ENCODE data around the gene LRRD1.

DNA sequence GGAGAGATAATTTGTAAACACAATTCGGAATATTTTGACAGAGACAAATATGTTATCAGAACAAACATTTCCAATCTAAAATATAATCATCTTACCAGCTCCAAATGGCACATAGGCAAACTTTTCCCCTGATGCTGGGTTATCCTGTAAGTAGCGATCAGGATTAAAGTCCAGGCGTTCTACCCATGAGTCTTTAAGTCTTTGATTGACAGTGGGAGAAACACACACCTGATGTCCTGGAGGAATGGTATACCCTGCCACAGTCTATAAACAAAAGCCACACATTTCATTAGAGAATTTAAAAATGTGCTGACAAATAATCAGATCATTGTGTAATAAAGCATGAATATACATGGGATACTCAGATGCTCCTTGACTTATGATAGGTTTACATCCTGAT is 62.0 kb downstream of the LRRD1 start:
- TF ChIP-seq, protein P1, sequence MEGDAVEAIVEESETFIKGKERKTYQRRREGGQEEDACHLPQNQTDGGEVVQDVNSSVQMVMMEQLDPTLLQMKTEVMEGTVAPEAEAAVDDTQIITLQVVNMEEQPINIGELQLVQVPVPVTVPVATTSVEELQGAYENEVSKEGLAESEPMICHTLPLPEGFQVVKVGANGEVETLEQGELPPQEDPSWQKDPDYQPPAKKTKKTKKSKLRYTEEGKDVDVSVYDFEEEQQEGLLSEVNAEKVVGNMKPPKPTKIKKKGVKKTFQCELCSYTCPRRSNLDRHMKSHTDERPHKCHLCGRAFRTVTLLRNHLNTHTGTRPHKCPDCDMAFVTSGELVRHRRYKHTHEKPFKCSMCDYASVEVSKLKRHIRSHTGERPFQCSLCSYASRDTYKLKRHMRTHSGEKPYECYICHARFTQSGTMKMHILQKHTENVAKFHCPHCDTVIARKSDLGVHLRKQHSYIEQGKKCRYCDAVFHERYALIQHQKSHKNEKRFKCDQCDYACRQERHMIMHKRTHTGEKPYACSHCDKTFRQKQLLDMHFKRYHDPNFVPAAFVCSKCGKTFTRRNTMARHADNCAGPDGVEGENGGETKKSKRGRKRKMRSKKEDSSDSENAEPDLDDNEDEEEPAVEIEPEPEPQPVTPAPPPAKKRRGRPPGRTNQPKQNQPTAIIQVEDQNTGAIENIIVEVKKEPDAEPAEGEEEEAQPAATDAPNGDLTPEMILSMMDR (conservative IDR thresholded peaks at IDR 0.05; ENCODE audit: low read depth, low read length) = no peak
- TF ChIP-seq RFX5 (IDR thresholded peaks at IDR 0.05; ENCODE audit: low read depth, low read length) (no peak), RAD21 (IDR thresholded peaks at IDR 0.05; ENCODE audit: low read length) (no peak), POLR2A (IDR thresholded peaks at IDR 0.05; ENCODE audit: low read depth, low read length) (no peak), MXI1 (IDR thresholded peaks at IDR 0.05; ENCODE audit: borderline replicate concordance, low read depth, low read length) (no peak), USF2 (IDR thresholded peaks at IDR 0.05; ENCODE audit: low read depth, low read length) (no peak)
